Smooth muscle cell (in vitro differentiated cells): Measurements from ENCODE around the gene BCL7A. TPM values are rescaled to one million over a fixed set of nuclear protein-coding genes. Genes with fewer than 3 reads are reported as not detected.
"Not testable (repeated sequence)": the region's sequence is repeated elsewhere in the genome, so short reads cannot be mapped to it uniquely, and the experiment has no call there.

ENCODE experiments used
- DNase-seq: peaks from one replicate; lab custom pipeline; 2025; ENCODE audit not compliant: unreplicated experiment; lab: John Stamatoyannopoulos, UW
- H2AFZ ChIP-seq: fragments of 200-600 bp; sonication (generic); 2 replicates; pipeline ENCODE4 v1.6.0; 2016; ENCODE audit warnings: antibody characterized with exemption, low read depth, mild to moderate bottlenecking
- H3F3A ChIP-seq: fragments of 200-600 bp; sonication (generic); 2 replicates; pipeline ENCODE4 v1.6.0; 2017; ENCODE audit warnings: antibody characterized with exemption, low read depth
- H3K27ac ChIP-seq: fragments of 200-600 bp; sonication (generic); 2 replicates; pipeline ENCODE4 v1.5.1; 2016; ENCODE audit warnings: low read depth, mild to moderate bottlenecking
- H3K27me3 ChIP-seq: fragments of 200-600 bp; sonication (generic); 2 replicates; pipeline ENCODE4 v1.6.1; 2016; ENCODE audit warnings: low read depth, mild to moderate bottlenecking
- H3K36me3 ChIP-seq: fragments of 200-600 bp; sonication (generic); 2 replicates; pipeline ENCODE4 v1.5.1; 2016; ENCODE audit warnings: low read depth
- H3K4me1 ChIP-seq: fragments of 200-600 bp; sonication (generic); 2 replicates; pipeline ENCODE4 v1.5.1; 2016; ENCODE audit warnings: low read depth
- H3K4me2 ChIP-seq: fragments of 200-600 bp; sonication (generic); 2 replicates; pipeline ENCODE4 v1.6.0; 2016; ENCODE audit warnings: mild to moderate bottlenecking
- H3K4me3 ChIP-seq: fragments of 200-600 bp; sonication (generic); 2 replicates; pipeline ENCODE4 v1.5.1; 2016; ENCODE audit warnings: mild to moderate bottlenecking
- H3K79me2 ChIP-seq: fragments of 200-600 bp; sonication (generic); 2 replicates; pipeline ENCODE4 v1.6.0; 2016; ENCODE audit warnings: low read depth, mild to moderate bottlenecking
- H3K9ac ChIP-seq: fragments of 200-600 bp; sonication (generic); 2 replicates; pipeline ENCODE4 v1.6.0; 2016; ENCODE audit warnings: low read depth
- H3K9me3 ChIP-seq: fragments of 200-600 bp; sonication (generic); replicated peaks from 2 replicates; pipeline ENCODE4 v1.5.1; 2016; ENCODE audit warnings: low read depth
- H4K20me1 ChIP-seq: fragments of 200-600 bp; sonication (generic); 2 replicates; pipeline ENCODE4 v1.6.0; 2016; ENCODE audit warnings: low read depth
- CTCF ChIP-seq: fragments of 200-600 bp; sonication (generic); IDR thresholded peaks from 2 replicates; pipeline ENCODE4 v1.5.1; 2017; ENCODE audit warnings: borderline replicate concordance, mild to moderate bottlenecking, antibody characterized with exemption; ENCODE audit not compliant: insufficient read depth, poor library complexity, severe bottlenecking
- WGBS: methylation state at CpG from one replicate; pipeline ENCODE4 v1.1.7; 2016; ENCODE audit warnings: low lambda C conversion rate; 5-methylcytosine and 5-hydroxymethylcytosine counted together
- polyA plus RNA-seq: library from polyadenylated mRNA; unstranded; fragments of >200 nt; fragmentation: Nextera tagmentation; extraction: Ambion mirVana; gene quantifications from 2 replicates; pipeline ENCODE4 v1.2.1, GENCODE V29; 2016
- total RNA-seq: library from RNA; depleted of rRNA; stranded (reverse); fragments of >200 nt; gene quantifications from 2 replicates; pipeline ENCODE4 v1.2.3, GENCODE V29; 2014

BCL7A gene
- total and polyA plus RNA-seq, 2 experiments from 2014 or later: 2.7 to 3.0 TPM

- no peak for DNase-seq
- Histone ChIP-seq H2AFZ (no peak overlapping the region), H3K9me3 (no peaks in the 10 kb centered on the region), H3K36me3 (no peaks in the 10 kb centered on the region), H3F3A (no peaks in the 10 kb centered on the region), H3K27me3 (no peaks in the 10 kb centered on the region), H3K4me1 (no peaks in the 10 kb centered on the region), H3K27ac (no peak overlapping the region), H4K20me1 (no peaks in the 10 kb centered on the region), H3K9ac (no peak overlapping the region), H3K4me3 (no peak overlapping the region), H3K79me2 (no peaks in the 10 kb centered on the region), H3K4me2 (no peak overlapping the region)
- TF ChIP-seq CTCF: no peak
- 92% methylated on average over 6 of the region's 6 CpGs for WGBS
Observed at GRCh38 chr12:121982950-121983349, 38.7 kb upstream of the BCL7A start.

GRCh38 chr12:121983536-121984210 lies 38.0 kb upstream of the BCL7A start:
- no peak overlapping the region for H2AFZ ChIP-seq
- H3F3A ChIP-seq: no peaks in the 10 kb centered on the region
- TF ChIP-seq CTCF: no peak
- H3K4me2 ChIP-seq: no peak overlapping the region
- H4K20me1 ChIP-seq: no peaks in the 10 kb centered on the region
- no peaks in the 10 kb centered on the region for H3K79me2 ChIP-seq
- no peak overlapping the region for H3K27ac ChIP-seq
- no peak overlapping the region for H3K9ac ChIP-seq
- H3K4me1 ChIP-seq: no peaks in the 10 kb centered on the region
- H3K4me3 ChIP-seq: no peak overlapping the region
- no peaks in the 10 kb centered on the region for H3K27me3 ChIP-seq
- no peaks in the 10 kb centered on the region for H3K9me3 ChIP-seq
- DNase-seq: no peak
- no peaks in the 10 kb centered on the region for H3K36me3 ChIP-seq
- WGBS: 64% methylated on average over 13 of the region's 13 CpGs

DNA sequence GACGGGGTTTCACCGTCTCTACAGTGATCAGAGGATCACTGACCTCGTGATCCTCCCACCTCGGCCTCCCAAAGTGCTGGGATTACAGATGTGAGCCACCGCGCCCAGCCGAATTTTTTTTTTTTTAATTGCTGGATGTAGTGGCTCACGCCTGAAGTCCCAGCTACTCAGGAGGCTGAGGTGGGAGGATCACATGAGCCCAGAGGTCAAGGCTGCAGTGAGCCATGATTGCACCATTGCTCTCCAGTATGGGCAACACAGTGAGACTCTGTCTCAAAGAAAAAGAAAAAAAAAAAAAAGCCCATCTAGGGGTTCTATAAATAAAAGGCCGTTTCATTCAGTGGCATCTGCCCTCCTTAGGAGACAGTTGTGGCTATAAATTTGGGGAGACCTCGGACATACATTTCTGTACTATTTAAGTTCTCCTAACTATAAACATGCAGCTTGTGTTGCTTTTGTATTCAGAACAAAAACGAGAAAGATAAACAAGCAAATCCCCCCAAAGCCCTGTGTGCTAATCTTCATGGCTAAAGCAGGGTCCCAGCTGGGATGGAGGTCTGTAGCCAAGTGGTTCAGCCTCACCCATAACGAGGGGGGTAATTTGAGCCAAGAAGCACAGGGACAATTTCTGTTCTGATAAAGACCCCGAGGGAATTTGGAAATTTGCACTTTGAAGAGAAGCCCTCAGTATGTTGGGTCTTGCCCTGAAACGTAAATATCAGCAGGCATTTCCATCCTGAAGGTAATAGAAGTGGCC lies 35.0 kb upstream of the BCL7A start:
- no peak for TF ChIP-seq CTCF
- Histone ChIP-seq H3K27ac (no peak overlapping the region), H3K4me1 (no peaks in the 10 kb centered on the region), H3K4me2 (no peak overlapping the region), H3K27me3 (no peaks in the 10 kb centered on the region), H3K36me3 (no peaks in the 10 kb centered on the region), H3K79me2 (no peaks in the 10 kb centered on the region), H2AFZ (no peak overlapping the region), H3F3A (no peaks in the 10 kb centered on the region), H3K9me3 (no peaks in the 10 kb centered on the region), H4K20me1 (no peaks in the 10 kb centered on the region), H3K9ac (no peak overlapping the region), H3K4me3 (no peak overlapping the region)
- 89% methylated on average over 14 of the region's 14 CpGs for WGBS
- DNase-seq: no peak

DNA sequence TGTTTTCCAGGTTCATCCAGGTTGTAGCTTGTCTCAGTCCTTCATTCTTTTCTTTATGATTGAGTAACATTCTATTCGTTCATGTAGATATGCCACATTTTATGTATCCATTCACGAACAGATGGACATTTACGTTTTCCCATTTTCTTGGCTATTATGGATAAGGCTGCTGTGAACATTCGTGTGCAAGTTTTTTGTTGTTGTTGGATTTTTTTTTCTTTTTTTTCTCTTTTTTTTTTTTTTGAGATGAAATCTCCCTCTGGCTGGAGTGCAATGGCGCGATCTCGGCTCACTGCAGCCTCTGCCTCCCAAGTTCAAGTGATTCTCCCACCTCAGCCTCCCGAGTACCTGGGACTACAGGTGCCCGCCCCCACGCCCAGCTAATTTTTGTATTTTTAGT lies 33.2 kb upstream of the BCL7A start:
- not testable (repeated sequence) for H3K4me3 ChIP-seq, H4K20me1 ChIP-seq, DNase-seq, H3K4me1 ChIP-seq, H3K79me2 ChIP-seq, H3K27ac ChIP-seq, H3K9me3 ChIP-seq, H3K36me3 ChIP-seq, H3K27me3 ChIP-seq, H2AFZ ChIP-seq, H3F3A ChIP-seq, H3K9ac ChIP-seq, H3K4me2 ChIP-seq
- WGBS: 95% methylated on average over 10 of the region's 10 CpGs
